Effector CD8-positive, alpha-beta T cell (primary cell): ENCODE measurements around the gene CINP.
A peak's percentile ranks its signal among the peaks of the same experiment; 100 is the strongest.

Experiments used
- DNase-seq: peaks from one replicate; lab custom pipeline; 2025; lab: John Stamatoyannopoulos, UW
- total RNA-seq, 4 experiments: gene quantifications; one replicate each; lab custom pipeline; 2026; lab: John Stamatoyannopoulos, UW

Gene CINP
- total RNA-seq, result 27.0 to 30.4 (median 29.7) reads per million in 4 experiments

DNA sequence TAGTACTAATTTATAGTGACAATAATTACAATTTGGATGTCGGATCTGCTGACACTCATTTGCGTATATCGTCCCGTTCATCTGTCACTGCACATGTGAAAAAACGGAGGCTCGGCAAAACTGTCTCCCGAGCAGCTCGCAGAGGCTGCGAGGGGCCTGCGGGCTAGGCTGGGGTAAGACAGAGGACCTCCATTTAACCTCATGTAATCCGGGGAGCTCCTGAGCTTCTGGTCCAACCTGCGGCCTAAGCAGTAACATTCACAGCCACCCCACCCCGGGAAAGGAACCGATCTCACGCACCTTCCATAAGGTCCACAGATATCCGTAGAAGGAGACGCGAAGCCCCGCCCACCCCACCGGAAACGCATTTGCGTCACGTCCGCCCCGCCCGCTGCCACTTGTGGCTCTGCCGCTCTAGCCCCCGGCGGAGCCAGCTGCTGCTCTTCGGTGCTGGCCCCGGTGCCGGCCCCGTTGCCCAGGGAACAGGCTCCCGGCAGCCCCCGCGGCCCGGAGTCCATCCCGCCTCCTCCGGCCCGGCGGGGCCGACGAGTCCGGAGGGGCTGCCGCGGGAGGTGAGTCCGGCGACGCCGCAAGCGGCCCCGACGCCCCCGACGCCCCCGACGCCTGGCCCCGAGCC, at the start of gene CINP, which contains the start of gene TECPR2:
TSS of gene CINP (minus strand) at position 346 of the 637 bp plus-strand sequence. CDS start at position 307, 39 bp downstream.
TSS of gene TECPR2 (plus strand) at position 397 of the 637 bp plus-strand sequence. CDS start 13,781 bp downstream, outside the sequence.
- DNase-seq, result peak; percentile 93

DNA sequence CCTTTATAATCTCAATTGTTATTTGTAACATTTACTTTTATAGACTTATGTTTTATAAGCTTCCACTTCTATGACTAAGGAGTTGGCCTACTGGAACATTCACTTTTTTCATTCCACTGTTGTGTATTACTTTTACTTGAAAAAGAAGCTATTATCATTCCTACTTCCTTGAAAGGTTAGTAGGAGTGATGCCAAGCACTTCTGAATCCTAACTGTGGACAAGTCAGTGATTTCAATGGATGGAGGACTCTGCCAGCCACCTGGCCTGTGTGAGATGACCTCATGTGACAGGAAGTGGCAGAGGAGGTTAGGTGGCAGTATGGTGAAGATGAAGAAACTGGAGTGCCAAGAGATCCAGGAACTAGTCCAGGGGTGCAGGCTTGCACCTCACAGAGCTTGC, 46.0 kb upstream of the CINP start:
- no peak for DNase-seq

DNA sequence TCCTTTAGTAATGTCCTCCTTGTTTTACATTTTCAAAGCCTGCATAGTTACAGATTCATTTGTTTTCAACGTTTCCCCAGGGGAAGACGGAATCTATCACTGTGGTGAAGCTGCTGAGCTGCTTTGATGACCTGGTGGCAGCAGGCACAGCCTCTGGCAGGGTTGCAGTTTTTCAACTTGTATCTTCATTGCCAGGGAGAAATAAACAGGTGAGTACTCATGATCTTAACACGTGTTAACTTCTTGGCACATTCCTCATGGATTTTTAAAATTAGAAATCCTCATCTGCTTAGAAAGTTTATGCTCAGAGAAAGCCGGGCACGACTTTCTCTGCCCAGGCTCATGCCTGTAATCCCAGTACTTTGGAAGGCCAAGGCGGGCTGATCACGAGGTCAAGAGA, 44.6 kb upstream of the CINP start:
- DNase-seq, result no peak

DNA sequence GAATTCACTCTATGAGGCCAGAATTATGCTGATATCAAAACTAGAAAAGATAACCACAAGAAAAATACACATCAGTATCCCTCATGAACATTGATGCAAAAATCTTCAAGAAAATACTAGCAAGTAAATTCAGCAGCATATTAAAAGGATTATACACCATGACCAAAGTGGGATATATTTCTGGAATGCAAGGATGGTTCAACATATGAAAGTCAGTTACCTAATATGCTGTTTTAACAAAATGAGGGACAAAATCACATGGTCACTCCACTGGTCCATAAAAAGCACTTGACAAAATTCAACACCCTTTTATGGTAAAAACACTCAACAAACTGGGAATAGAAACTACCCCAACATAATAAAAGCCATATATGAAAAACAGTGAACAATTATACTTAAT, 40.3 kb upstream of the CINP start:
- no peak for DNase-seq

DNA sequence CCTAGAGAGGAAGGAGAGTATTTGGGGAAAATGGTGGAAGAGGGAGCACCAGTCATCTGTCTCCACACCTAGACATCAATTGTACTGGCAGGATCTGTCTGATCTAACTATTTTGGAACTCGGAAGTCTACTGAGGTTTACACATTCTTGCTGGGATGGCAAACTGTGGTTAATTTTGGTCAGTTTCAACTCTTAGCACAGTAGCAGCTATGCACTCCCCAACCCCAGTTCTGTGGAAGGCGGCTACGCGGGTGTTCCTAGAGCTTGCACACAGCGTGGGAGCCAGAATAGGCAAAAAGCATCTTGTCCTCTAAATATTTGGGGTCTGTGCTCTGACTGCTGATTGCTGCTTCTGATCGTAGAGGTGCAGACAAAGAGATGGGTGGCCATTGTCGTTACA, 33.8 kb upstream of the CINP start:
- no peak for DNase-seq

DNA sequence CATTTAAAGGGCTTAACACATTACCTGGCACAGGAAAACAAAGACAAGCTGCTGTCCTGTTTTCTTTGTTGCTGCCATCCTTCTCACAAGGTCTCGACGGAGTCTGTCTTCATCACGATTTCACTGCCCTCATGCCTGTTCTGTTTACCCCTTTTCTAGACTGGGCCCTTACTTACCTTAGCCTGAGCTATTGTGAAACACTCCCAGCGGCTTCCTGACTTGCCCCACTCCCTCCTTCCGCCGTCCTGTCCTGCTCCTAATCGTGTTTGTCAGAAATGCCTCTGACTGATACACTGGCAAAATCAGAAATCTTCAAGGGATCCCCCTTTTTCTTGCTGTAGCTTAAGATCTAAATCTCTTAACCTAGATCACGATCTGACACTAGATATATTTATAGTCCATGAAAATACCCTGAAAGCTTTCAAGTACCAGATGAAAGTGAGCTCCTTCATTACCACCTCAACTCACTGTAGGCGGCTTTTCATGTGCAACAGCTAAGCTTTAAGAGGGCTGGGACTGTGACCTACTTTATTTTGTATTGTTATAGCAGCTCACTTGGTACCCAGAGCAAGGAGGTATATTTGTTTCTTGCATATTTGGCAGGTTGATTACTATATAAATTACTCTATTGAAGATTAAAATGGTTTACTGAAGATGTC, 32.2 kb upstream of the CINP start:
- DNase-seq, result no peak

DNA sequence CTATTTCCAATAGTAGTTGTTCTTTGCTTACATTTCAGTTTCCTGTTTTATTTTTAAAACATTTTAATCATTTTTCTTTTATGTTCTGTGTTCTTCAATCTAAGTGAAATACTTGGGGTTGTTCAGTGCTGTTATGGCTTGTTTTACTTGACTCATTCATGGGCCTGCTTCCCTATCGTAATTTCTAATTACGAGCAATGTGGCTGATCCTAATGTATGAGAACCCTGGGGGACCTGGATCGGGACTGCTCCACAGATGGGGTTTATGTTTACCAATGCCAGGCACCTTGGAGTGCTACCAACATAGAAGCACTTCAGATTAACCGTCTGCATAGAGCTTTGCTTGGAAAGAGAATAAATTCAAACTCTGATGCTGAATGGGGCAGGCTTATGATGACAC, 29.8 kb upstream of the CINP start:
- no peak for DNase-seq

DNA sequence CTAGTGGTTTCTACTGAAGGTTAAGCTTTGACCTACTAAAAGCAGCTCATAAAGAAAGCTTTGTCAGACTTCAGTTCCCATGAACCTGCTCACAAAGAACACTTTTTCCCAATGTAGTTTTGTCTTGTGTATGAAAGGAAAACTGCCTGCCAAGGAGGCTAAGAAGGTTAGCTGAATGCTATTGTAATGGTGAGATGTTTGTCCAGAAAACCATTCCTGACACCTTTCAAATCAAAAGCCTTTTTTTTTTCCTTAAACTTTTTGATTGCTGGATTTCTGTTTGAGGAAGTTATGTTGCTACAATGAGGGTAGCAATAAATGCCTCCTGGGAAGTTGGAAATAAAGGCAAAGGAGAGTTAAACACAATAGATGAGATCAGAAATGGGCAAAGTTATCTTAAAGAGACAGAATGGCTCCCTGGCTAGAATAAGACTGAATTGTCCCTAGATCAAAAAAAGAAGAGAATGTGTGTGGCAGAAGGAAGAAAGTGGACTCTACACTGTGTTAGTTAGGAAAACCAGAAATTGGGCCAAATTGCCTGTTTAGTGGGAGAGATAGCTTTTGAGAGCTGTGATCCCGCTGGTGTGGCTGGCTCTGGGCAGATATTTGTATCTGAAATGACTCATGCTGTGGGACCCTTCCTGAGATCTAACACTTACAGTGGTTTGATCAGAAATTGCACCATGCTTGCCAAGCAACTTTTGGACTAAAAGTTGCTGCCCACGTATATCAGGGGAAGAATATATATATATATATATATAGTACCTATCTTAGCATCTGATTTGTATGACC, 27.6 kb upstream of the CINP start:
- no peak for DNase-seq

DNA sequence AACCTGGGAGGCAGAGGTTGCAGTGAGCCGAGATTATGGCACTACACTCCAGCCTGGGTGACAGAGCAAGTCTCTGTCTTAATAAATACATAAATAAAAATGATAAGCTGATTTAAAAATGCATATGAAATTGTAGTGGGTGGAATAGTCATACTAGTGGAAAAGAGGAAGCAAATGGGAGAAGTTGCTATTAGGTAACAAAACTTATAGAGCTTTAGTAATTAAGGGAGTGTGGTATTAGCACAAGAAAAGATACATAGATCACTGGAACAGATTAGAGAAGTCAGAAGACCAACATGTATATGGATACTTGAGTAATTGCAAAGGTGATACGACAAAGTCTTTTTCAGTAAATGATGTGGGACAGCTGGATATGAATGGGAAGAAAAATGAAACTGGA, 26.6 kb upstream of the CINP start:
- no peak for DNase-seq

DNA sequence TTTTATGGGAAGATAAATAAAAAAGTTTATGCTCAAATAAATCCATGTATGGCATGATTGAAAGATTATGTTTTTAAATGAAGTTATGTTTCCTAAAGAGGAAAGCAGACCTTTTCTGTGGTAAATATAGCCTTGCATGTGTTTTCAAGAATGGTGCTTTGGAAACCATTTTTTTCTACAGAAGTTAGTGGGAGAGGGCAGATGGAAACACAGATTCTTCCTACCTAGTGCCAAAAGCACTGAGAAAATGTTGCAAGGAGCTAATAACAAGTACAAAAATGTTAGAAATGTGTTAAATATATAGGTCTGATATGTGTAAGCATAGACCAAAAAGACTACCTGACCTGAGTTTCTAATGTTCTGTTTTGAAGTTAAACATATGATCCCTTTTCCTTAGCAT, 24.4 kb upstream of the CINP start:
- DNase-seq, result no peak

DNA sequence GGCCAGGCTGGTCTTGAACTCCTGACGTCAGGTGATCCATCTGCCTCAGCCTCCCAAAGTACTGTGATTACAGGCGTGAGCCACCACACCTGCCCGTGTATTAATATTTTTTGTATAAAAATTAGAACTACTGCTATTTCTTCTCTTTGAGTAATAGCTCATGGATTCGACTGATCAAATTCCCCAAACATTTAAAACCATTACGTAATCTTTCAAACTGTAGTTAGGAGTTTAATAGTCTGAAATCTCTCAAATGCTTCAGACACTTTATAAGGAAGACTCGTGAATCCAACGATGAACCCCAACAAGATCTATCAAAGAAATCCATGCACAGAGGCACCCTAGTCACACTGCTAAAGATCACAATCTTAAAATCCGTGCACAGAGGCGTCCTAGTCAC, 16.1 kb upstream of the CINP start:
- no peak for DNase-seq

DNA sequence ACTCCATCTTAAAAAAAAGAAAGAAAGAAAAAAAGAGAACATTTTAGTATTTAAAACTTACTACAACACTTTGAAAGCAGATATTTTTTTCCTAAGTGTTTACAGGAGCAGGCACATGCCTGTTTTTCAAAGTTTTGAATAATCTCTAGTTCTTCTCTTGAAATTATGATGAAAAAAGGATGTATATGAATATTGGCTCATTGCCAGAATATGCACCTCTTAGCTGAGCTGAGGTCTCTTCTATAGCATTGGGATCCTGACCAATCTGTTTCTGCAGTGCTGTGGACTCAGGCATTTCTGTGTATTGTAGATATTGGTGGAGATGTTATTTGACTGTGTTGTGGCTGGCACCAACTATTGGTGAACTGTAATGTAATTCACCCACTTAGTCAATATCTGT, 15.0 kb upstream of the CINP start:
- no peak for DNase-seq

DNA sequence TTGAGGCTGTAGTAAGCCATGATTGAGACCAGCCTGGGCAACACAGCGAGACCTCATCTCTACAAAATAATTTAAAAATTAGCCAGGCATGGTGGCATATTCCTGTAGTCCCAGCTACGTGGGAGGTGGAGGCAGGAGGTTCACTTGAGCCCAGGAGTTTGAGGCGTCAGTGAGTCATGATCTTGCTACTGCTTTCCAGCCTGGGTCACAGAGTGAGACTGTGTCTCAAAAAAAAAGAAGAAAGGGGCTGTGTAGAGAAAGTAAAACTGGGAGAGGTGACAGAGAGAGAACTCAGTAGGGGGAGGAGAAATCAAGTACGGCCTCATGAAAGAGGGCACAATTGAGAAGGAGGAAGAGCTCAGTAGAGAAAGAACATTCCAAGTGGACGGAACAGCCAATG, 12.4 kb upstream of the CINP start:
- DNase-seq, result no peak

DNA sequence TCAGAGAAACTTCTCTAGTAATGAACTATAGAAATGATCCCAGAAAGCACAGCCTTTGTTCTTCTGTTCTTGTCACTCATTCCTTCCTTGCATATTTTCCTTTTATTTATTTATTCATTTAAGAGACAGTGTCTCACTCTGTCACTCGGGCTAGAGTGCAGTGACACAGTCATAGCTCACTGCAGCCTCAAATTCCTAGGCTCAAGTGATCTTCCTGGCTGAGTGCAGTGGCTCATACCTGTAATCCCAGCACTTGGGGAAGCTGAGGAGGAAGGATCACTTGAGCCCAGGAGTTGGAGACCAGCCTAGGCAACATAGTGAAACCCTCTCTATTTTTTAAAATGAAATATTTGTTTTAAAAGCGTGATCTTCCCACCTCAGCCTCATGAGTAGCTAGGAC, 11.6 kb upstream of the CINP start:
- no peak for DNase-seq

DNA sequence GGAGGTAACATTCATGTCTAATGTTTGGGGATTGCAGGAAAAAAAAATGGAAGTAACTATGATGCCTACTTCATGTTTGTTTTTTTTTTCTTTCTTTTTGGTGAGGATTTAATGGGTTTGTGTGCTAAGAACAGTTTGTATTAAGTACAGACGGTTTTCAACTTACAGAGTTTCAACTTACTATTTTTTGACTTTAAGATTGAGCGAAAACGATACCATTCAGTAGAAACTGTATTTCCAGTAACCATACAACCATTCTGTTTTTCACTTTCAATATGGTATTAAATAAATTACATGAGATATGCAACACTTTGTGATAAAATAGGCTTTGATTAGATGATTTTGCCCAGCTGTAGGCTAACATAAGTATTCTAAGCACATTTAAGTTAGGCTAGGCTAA, 10.4 kb upstream of the CINP start:
- no peak for DNase-seq

DNA sequence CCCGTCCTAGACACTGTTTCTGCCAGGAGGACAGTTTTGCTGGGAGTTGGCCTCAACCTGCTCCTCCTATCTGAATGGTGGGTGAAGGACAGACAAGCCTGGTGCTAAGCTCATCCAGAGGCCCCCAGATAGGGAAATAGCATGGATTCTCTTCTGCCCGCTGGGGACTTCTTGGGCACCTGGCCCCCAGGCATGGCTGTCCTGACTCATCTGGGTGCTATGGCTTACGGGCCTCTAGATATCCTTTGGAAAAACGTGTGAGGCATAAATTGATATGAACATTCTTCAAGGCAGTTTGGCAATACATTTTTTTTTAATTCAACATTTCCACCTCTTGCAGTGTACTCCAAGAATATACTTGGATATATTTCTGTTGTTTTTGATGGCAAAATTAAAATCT, 8.7 kb upstream of the CINP start:
- no peak for DNase-seq

DNA sequence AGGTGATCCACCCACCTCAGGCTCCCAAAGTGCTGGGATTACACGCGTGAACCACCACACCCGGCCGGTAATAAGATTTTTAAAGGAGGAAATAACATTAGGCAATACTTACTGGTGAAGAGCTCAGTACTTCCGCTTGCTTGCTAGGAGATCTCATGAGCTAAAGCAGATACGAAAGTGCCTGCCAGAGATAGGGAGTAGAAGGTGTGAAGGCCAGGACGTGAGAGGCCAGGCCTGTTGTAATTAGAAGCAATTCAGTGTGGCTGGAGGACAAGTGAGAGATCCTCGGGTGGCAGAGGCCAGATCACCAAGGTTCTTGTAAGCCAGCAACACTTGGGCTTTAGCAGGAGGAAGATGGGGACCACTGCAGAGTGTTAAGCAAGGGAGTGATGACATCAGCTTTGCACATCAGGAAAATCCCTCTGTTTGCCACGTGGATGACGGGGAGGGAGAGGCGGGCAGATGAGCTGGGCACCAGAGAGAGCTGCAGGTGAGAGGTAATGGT, 7.7 kb upstream of the CINP start:
- DNase-seq, result no peak

DNA sequence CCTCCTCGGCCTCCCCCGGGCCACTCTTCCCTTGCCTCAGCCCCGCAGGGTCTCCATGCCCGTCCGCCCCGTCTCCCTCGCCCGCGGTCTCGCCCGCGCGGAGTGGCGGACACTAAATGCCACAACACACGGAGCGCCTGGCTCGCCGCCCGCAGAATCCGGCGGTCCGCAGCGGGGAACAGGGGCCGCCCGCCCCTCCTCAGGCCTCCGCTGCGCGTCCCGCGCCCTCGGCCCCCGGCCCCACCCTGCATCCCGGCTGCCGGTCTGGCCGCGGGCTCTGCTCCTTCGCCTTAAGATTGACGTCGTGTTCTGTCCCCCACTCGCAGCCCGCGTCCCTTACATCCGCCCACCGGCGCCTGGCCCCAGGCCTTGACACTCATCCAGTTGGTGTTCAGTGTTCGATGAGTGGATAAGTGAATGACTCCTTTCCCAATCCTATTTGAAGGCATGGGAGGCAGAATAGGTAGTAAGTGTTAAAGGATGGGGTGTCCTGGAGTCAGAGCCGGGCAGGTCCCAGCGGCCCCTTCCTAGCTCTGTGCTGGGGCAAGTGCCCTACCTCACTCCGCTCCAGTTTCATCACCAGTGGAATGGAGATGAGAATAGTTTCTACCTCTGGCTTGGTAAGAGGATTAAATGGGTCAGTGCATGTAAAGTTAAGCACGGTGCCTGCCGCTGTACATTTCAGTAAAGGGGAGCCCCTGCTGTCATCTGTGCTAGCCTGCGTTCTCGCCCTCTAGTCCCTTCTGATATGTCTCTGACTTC, 673 bp upstream of the CINP start:
- DNase-seq, result peak; percentile 13

DNA sequence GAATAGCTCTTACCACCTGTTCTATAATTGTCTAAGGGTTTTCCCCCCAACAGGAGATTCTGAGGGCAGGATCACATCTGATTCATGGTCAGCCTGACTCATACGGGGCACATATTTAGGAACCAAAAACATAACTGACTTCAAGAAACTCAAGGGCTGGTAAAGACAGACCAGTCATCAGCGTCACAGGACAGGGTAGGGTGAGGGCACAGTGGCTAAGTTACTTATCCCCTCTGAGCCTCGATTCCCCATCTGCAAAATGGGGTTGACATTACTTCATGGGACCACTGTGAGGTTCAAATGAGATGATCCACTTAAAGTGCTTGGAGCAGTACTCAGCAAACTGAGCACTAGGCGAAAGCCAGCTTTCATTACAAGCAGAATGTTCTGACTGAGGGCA, 606 bp downstream of the CINP start:
- no peak for DNase-seq

DNA sequence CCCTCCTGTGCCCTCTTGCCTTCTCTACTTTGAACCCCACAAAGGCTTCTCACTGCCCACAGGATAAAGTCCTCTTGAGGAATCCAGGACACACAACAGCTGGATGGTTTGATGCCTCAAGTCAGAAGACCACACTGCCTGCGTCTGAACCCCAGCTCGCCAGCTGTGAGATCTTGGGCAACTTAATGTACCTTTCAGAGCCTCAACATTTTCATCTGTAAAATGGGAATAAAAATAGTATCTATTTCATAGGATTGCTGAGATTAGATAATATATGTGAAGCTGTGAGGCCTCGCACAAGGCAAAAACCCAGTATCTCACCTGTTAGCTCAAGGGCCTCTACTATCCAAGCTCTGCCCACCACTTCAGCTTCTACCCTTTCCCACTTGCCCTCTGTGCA, 2.3 kb downstream of the CINP start:
- no peak for DNase-seq

DNA sequence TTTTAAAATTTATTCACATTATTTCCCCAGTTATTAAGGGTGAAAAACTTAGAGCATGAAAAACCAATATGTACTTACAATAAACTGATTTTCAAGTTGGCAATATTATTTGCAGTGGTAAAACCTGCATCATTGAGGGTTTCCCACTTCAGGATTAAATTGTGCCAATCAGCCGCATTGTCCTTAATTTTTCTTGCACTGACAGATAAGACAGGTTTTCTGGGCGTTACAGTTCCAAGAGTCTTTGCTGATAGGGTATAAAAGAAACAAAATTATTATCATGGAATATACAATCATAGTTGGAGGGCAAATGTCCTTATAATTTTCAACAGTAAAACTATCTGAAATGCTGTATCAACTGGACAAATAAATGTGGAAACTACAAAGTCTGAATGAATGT, 3.3 kb downstream of the CINP start:
- no peak for DNase-seq

DNA sequence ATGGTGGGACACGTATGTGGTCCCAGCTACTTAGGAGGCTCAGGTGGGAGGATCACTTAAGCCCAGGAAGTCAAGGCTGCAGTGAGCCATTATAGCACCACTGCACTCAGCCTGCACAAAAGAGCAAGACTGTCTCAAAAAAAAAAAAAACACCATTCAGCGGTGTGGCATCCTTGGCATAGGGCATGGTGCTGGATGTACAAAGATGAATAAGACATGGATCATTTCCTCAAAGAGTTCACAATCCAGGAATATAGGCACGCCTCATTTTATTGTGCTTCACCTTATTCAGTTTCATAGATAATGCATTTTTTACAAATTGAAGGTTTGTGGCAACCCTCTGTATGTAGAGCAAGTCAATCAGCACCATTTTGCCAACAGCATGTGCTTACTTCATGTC, 6.4 kb downstream of the CINP start:
- DNase-seq, result no peak
